HepG2 (cell line): ENCODE results near the gene CEBPA. TPM values are rescaled to one million over a fixed set of nuclear protein-coding genes. Genes with fewer than 3 reads are reported as not detected.

Experiments
- GPN1 ChIP-seq: sonication (generic); formaldehyde crosslinking; IDR thresholded peaks from 2 replicates; pipeline ENCODE4 v1.5.1; 2020; ENCODE audit warnings: missing genetic modification reagents, borderline replicate concordance
- HNRNPLL ChIP-seq: fragments of 200-400 bp; formaldehyde crosslinking; IDR thresholded peaks from 2 replicates; pipeline ENCODE4 v1.6.1; 2017; ENCODE audit warnings: mild to moderate bottlenecking, low read depth, low read length; ENCODE audit not compliant: poor library complexity, severe bottlenecking
- KDM2A ChIP-seq: sonication (generic); formaldehyde crosslinking; IDR thresholded peaks from 2 replicates; pipeline ENCODE4 v1.4.0; 2020; ENCODE audit warnings: low read depth, missing genetic modification reagents, borderline replicate concordance
- NFIB ChIP-seq: sonication (generic); formaldehyde crosslinking; IDR thresholded peaks from 2 replicates; pipeline ENCODE4 v1.9.0; 2021; ENCODE audit warnings: missing genetic modification reagents, mild to moderate bottlenecking, borderline replicate concordance
- SAP130 ChIP-seq: IDR thresholded peaks from 2 replicates; pipeline ENCODE4 v1.6.1; 2016; ENCODE audit warnings: low read depth
- ZBTB3 ChIP-seq: sonication (generic); formaldehyde crosslinking; IDR thresholded peaks from 2 replicates; pipeline ENCODE4 v1.4.0; 2020; ENCODE audit warnings: low read depth, mild to moderate bottlenecking, moderate library complexity, missing genetic modification reagents, borderline replicate concordance
- ZFP36 ChIP-seq: fragments of 150-350 bp; IDR thresholded peaks from 2 replicates; pipeline ENCODE4 v1.6.1; 2018; ENCODE audit warnings: borderline replicate concordance, low read length, low read depth; ENCODE audit not compliant: partially characterized antibody
- ZNF292 ChIP-seq: sonication (generic); formaldehyde crosslinking; IDR thresholded peaks from 2 replicates; pipeline ENCODE4 v1.8.1; 2022; ENCODE audit warnings: mild to moderate bottlenecking, low read depth, missing genetic modification reagents, borderline replicate concordance
- ZNF577 ChIP-seq: sonication (generic); formaldehyde crosslinking; IDR thresholded peaks from 2 replicates; pipeline ENCODE4 v1.4.0; 2020; ENCODE audit warnings: mild to moderate bottlenecking, low read depth, missing genetic modification reagents, borderline replicate concordance
- ZNF724P ChIP-seq: sonication (generic); formaldehyde crosslinking; IDR thresholded peaks from 2 replicates; pipeline ENCODE4 v1.8.0; 2022; ENCODE audit warnings: missing genetic modification reagents, borderline replicate concordance
- ZNF782 ChIP-seq: sonication (generic); formaldehyde crosslinking; IDR thresholded peaks from 2 replicates; pipeline ENCODE4 v1.4.0; 2020; ENCODE audit warnings: missing genetic modification reagents, mild to moderate bottlenecking, borderline replicate concordance
- ZNF883 ChIP-seq: sonication (generic); formaldehyde crosslinking; IDR thresholded peaks from 2 replicates; pipeline ENCODE4 v1.5.1; 2020; ENCODE audit warnings: mild to moderate bottlenecking, missing genetic modification reagents; ENCODE audit errors: not compliant biosample characterization
- ZSCAN20 ChIP-seq: sonication (generic); formaldehyde crosslinking; IDR thresholded peaks from 2 replicates; pipeline ENCODE4 v1.4.0; 2020; ENCODE audit warnings: missing genetic modification reagents, mild to moderate bottlenecking, borderline replicate concordance
- ZSCAN25 ChIP-seq: sonication (generic); formaldehyde crosslinking; IDR thresholded peaks from 2 replicates; pipeline ENCODE4 v1.8.0; 2022; ENCODE audit warnings: mild to moderate bottlenecking, missing genetic modification reagents
- polyA plus RNA-seq, 8 experiments: library from polyadenylated mRNA; depleted of rRNA in 3 of 8; stranded (reverse) in 7 of 8; unstranded in 1 of 8; fragments of >200 nt; fragmentation: Illumina TruSeq in 4 of 8; extraction: Trizol in 4 of 8; gene quantifications; 2 replicates each; pipeline versions ENCODE4 v1.2.1 to v1.2.3, GENCODE V29; 2011 to 2016; ENCODE audit warnings: low read depth in 4 of 8, missing spikeins in 1 of 8, mixed read lengths in 1 of 8; ENCODE audit not compliant: insufficient read depth in 1 of 8
- total RNA-seq, 5 experiments: library from RNA; depleted of rRNA; stranded (reverse); fragments of >200 nt; fragmentation: Illumina TruSeq; extraction: Trizol; gene quantifications; 2 replicates each; pipeline ENCODE4 v1.2.3, GENCODE V29; 2016; ENCODE audit warnings: low read depth in 1 of 5
- TF ChIP-seq, protein P1 (sequence below): sonication (generic); formaldehyde crosslinking; IDR thresholded peaks from 2 replicates; pipeline ENCODE4 v1.5.0; 2020; ENCODE audit warnings: mild to moderate bottlenecking, missing genetic modification reagents, moderate library complexity
- TF ChIP-seq, protein P2 (sequence below): sonication (generic); formaldehyde crosslinking; IDR thresholded peaks from 2 replicates; pipeline ENCODE4 v1.4.0; 2020; ENCODE audit warnings: missing genetic modification reagents, borderline replicate concordance
- TF ChIP-seq, protein P3 (sequence below): sonication (generic); formaldehyde crosslinking; IDR thresholded peaks from 2 replicates; pipeline ENCODE4 v1.4.0; 2020; ENCODE audit warnings: mild to moderate bottlenecking, missing genetic modification reagents

The CEBPA gene
- total and polyA plus RNA-seq, 2 of the 13 experiments (the other 11 are each of a cell fraction or from before 2014, with no cell fraction given), result 24.8 to 103 TPM

DNA sequence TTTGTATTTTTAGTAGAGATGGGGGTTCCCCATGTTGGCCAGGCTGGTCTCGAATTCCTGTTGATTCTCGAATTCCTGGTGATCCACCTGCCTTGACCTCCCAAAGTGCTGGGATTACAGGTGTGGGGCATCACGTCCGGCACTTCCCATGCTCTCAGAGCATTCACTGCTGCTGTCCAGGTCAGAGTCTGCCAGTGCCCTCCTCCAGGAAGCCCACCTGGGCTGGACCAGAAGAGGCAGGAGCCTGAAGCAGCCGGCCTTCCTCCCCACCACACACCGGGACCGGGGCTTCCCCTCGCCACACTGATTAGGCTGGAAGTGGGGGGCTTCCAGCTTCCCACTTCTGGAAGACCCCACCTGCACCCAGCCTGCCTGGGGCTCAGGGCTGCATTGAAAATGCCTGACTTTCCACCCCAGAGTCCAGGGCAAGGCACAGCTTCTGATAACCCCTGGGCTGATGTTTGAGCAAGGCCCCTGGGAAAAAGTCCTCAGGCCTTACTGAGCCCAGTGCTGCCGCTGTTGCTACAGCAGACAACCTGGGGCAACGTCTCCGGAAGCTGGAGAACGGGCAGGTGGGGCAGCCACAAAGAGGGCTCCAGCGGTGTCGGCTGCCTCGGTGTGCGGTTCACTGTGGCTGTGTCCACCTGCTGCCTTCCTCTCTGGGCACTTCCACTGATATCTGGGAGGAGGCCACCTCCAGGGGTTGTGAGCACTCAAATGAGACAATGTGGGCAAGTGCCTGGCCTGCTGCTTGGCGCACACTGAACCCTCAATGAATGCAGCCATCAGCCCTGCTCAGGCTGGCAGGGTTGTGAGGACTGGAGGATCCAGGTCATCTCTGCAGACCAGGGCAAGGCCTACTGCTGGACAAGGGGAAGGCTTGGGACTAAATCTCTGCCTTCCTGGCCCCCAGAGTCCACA lies 22.6 kb downstream of the CEBPA start (continued):
- TF ChIP-seq, protein P1, sequence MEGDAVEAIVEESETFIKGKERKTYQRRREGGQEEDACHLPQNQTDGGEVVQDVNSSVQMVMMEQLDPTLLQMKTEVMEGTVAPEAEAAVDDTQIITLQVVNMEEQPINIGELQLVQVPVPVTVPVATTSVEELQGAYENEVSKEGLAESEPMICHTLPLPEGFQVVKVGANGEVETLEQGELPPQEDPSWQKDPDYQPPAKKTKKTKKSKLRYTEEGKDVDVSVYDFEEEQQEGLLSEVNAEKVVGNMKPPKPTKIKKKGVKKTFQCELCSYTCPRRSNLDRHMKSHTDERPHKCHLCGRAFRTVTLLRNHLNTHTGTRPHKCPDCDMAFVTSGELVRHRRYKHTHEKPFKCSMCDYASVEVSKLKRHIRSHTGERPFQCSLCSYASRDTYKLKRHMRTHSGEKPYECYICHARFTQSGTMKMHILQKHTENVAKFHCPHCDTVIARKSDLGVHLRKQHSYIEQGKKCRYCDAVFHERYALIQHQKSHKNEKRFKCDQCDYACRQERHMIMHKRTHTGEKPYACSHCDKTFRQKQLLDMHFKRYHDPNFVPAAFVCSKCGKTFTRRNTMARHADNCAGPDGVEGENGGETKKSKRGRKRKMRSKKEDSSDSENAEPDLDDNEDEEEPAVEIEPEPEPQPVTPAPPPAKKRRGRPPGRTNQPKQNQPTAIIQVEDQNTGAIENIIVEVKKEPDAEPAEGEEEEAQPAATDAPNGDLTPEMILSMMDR (CRISPR knock-in tag), result peak; percentile 49
- TF ChIP-seq GPN1 (no peak), NFIB (no peak), ZNF292 (CRISPR knock-in tag) (peak; percentile 80; the same call in 1 of the 2 replicates), HNRNPLL (peak; percentile 57), ZNF577 (CRISPR knock-in tag) (no peak), ZFP36 (peak; percentile 65), ZNF883 (CRISPR knock-in tag) (no peak), KDM2A (CRISPR knock-in tag) (peak; percentile 54; the same call in 1 of the 2 replicates), SAP130 (CRISPR knock-in tag) (peak; percentile 59), ZNF782 (CRISPR knock-in tag) (no peak), ZSCAN20 (CRISPR knock-in tag) (0 out of 2 replicates have a peak, but pooled peaks have one; percentile 58), ZNF724P (no peak), ZBTB3 (CRISPR knock-in tag) (no peak), ZSCAN25 (CRISPR knock-in tag) (peak; percentile 46; the same call in 1 of the 2 replicates)
- TF ChIP-seq, protein P2, sequence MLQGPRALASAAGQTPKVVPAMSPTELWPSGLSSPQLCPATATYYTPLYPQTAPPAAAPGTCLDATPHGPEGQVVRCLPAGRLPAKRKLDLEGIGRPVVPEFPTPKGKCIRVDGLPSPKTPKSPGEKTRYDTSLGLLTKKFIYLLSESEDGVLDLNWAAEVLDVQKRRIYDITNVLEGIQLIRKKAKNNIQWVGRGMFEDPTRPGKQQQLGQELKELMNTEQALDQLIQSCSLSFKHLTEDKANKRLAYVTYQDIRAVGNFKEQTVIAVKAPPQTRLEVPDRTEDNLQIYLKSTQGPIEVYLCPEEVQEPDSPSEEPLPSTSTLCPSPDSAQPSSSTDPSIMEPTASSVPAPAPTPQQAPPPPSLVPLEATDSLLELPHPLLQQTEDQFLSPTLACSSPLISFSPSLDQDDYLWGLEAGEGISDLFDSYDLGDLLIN (CRISPR knock-in tag), result 0 out of 2 replicates have a peak, but pooled peaks have one; percentile 39
- TF ChIP-seq, protein P3, sequence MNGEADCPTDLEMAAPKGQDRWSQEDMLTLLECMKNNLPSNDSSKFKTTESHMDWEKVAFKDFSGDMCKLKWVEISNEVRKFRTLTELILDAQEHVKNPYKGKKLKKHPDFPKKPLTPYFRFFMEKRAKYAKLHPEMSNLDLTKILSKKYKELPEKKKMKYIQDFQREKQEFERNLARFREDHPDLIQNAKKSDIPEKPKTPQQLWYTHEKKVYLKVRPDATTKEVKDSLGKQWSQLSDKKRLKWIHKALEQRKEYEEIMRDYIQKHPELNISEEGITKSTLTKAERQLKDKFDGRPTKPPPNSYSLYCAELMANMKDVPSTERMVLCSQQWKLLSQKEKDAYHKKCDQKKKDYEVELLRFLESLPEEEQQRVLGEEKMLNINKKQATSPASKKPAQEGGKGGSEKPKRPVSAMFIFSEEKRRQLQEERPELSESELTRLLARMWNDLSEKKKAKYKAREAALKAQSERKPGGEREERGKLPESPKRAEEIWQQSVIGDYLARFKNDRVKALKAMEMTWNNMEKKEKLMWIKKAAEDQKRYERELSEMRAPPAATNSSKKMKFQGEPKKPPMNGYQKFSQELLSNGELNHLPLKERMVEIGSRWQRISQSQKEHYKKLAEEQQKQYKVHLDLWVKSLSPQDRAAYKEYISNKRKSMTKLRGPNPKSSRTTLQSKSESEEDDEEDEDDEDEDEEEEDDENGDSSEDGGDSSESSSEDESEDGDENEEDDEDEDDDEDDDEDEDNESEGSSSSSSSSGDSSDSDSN (CRISPR knock-in tag), result peak; percentile 86
